A549 (cell line): Measurements from ENCODE around the gene TOGARAM2. TPM values are rescaled to one million over a fixed set of nuclear protein-coding genes. Genes with fewer than 3 reads are reported as not detected.
A peak's percentile ranks its signal among the peaks of the same experiment; 100 is the strongest.

ENCODE experiments used
- ATAC-seq, 2 experiments: fragments of 200-7000 bp in 1 of 2; fragments of >200 bp in 1 of 2; cut with Nextera tagmentation in 1 of 2; cut with Tn5 transposase in 1 of 2; 3 replicates each; pipeline versions ENCODE4 v1.8.0 to v1.9.1; 2018 to 2020; ENCODE audit warnings: mild to moderate bottlenecking in 1 of 2, moderate library complexity in 1 of 2
- CTCF ChIA-PET: fragments of 300-600 bp; sonication (Branson Sonifier 250); formaldehyde crosslinking; extraction: SDS; loops from one replicate; lab custom pipeline; 2021; ENCODE audit warnings: antibody characterized with exemption, inconsistent platforms; lab: Yijun Ruan, JAX
- POLR2A ChIA-PET: fragments of 350-600 bp; formaldehyde crosslinking; extraction: SDS; loops from one replicate; lab custom pipeline; 2021; ENCODE audit warnings: antibody characterized with exemption, inconsistent platforms; lab: Yijun Ruan, JAX
- DNase-seq, 2 experiments: peaks; one replicate each; pipeline versions ENCODE4 v3.0.0 to v3.0.0-alpha.2; 2011 to 2016; ENCODE audit warnings: low read depth in 1 of 2, low spot score in 1 of 2
- FAIRE-seq: peaks from 2 replicates; lab custom pipeline; 2011; peaks lifted over from hg19 to GRCh38; lab: Jason Lieb, UNC
- H3K27ac ChIP-seq, 2 experiments: fragments of >200 bp; sonication (Bioruptor Twin); formaldehyde crosslinking; 3 replicates each; pipeline ENCODE4 v1.5.1; 2016 to 2017
- H3K4me1 ChIP-seq: fragments of >200 bp; sonication (Bioruptor Twin); formaldehyde crosslinking; 3 replicates; pipeline ENCODE4 v1.6.1; 2016
- H3K4me2 ChIP-seq: fragments of >200 bp; sonication (Bioruptor Twin); formaldehyde crosslinking; 3 replicates; pipeline ENCODE4 v1.6.1; 2016
- H3K4me3 ChIP-seq: fragments of >200 bp; sonication (Bioruptor Twin); formaldehyde crosslinking; 3 replicates; pipeline ENCODE4 v1.5.1; 2016
- H3K9me3 ChIP-seq: fragments of >200 bp; sonication (Bioruptor Twin); formaldehyde crosslinking; 3 replicates; pipeline ENCODE4 v1.6.1; 2016
- CBX8 ChIP-seq: fragments of 200-600 bp; sonication (generic); IDR thresholded peaks from 2 replicates; pipeline ENCODE4 v1.6.1; 2016
- CHD4 ChIP-seq: fragments of 200-600 bp; sonication (generic); IDR thresholded peaks from 2 replicates; pipeline ENCODE4 v1.6.1; 2016; ENCODE audit warnings: antibody characterized with exemption, mild to moderate bottlenecking, borderline replicate concordance
- EHMT2 ChIP-seq: fragments of 200-600 bp; sonication (generic); IDR thresholded peaks from 2 replicates; pipeline ENCODE4 v1.6.1; 2016; ENCODE audit warnings: antibody characterized with exemption, low read depth, mild to moderate bottlenecking, moderate library complexity
- EP300 ChIP-seq, 2 experiments: fragments of >200 bp; sonication (Bioruptor Twin); formaldehyde crosslinking; IDR thresholded peaks; 2 replicates in 1 of 2; 3 replicates in 1 of 2; pipeline ENCODE4 v1.6.1; 2016 to 2017
- ESRRA ChIP-seq: fragments of 150-350 bp; IDR thresholded peaks from 2 replicates; pipeline ENCODE4 v1.6.1; 2014; ENCODE audit warnings: mild to moderate bottlenecking, low read length, borderline replicate concordance
- FOSL2 ChIP-seq, 2 experiments: fragments of 450-650 bp in 1 of 2; fragments of >200 bp in 1 of 2; sonication (Bioruptor Twin) in 1 of 2; formaldehyde crosslinking; IDR thresholded peaks; 2 replicates each; pipeline versions ENCODE4 v1.5.0 to v1.6.1; 2016 to 2020; ENCODE audit warnings: mild to moderate bottlenecking in 1 of 2, moderate library complexity in 1 of 2
- HEYL ChIP-seq: fragments of 250-450 bp; sonication (Bioruptor Pico); IDR thresholded peaks from 2 replicates; pipeline ENCODE4 v1.8.0; 2021; ENCODE audit warnings: mild to moderate bottlenecking, moderate library complexity
- HOXB13 ChIP-seq: fragments of 250-450 bp; sonication (Bioruptor Pico); IDR thresholded peaks from 2 replicates; pipeline ENCODE4 v1.5.0; 2020; ENCODE audit warnings: low read depth, mild to moderate bottlenecking, moderate library complexity
- MAFK ChIP-seq: fragments of 450-650 bp; IDR thresholded peaks from 2 replicates; pipeline ENCODE4 v1.6.1; 2014; ENCODE audit not compliant: partially characterized antibody
- MYC ChIP-seq: IDR thresholded peaks from 2 replicates; pipeline ENCODE4 v1.6.1; 2012; ENCODE audit warnings: mild to moderate bottlenecking, inconsistent platforms, low read length, improper control_type of control experiment, borderline replicate concordance
- NPAS2 ChIP-seq: fragments of 250-450 bp; sonication (Bioruptor Pico); IDR thresholded peaks from 2 replicates; pipeline ENCODE4 v1.8.0; 2022; ENCODE audit warnings: mild to moderate bottlenecking, moderate library complexity, borderline replicate concordance
- NR3C1 ChIP-seq: fragments of >200 bp; sonication (Bioruptor Twin); formaldehyde crosslinking; IDR thresholded peaks from 3 replicates; pipeline ENCODE4 v1.6.1; 2017
- RARB ChIP-seq: fragments of 250-450 bp; sonication (Bioruptor Pico); IDR thresholded peaks from 2 replicates; pipeline ENCODE4 v1.8.0; 2021; ENCODE audit warnings: mild to moderate bottlenecking, moderate library complexity
- RCOR1 ChIP-seq: fragments of 150-350 bp; IDR thresholded peaks from 2 replicates; pipeline ENCODE4 v1.6.1; 2014; ENCODE audit warnings: antibody characterized with exemption, low read length, low read depth
- RFX5 ChIP-seq: fragments of 450-650 bp; IDR thresholded peaks from 2 replicates; pipeline ENCODE4 v1.7.1; 2014; ENCODE audit warnings: antibody characterized with exemption, mild to moderate bottlenecking, moderate library complexity
- SMC3 ChIP-seq: fragments of >200 bp; sonication (Bioruptor Twin); formaldehyde crosslinking; IDR thresholded peaks from 3 replicates; pipeline ENCODE4 v1.6.1; 2018; ENCODE audit warnings: inconsistent platforms
- SREBF2 ChIP-seq: fragments of 450-650 bp; IDR thresholded peaks from 2 replicates; pipeline ENCODE4 v1.6.1; 2014; ENCODE audit warnings: mild to moderate bottlenecking, moderate library complexity
- TP53 ChIP-seq: fragments of 250-450 bp; sonication (Bioruptor Pico); IDR thresholded peaks from 2 replicates; pipeline ENCODE4 v1.5.0; 2021; ENCODE audit warnings: mild to moderate bottlenecking, moderate library complexity
- ZC3H11A ChIP-seq: fragments of 450-650 bp; IDR thresholded peaks from 2 replicates; pipeline ENCODE4 v1.6.1; 2014; ENCODE audit warnings: antibody characterized with exemption, mild to moderate bottlenecking
- ZSCAN20 ChIP-seq: fragments of 250-450 bp; sonication (Bioruptor Pico); IDR thresholded peaks from 2 replicates; pipeline ENCODE4 v1.8.0; 2022; ENCODE audit warnings: mild to moderate bottlenecking, moderate library complexity
- WGBS: methylation state at CpG from one replicate; pipeline ENCODE4 v1.1.6; 2017; ENCODE audit errors: missing lambda C conversion rate; 5-methylcytosine and 5-hydroxymethylcytosine counted together
- polyA plus RNA-seq, 4 experiments: library from polyadenylated mRNA; depleted of rRNA in 3 of 4; stranded (reverse); fragments of >200 nt; fragmentation: RNase III in 1 of 4; extraction: RNeasy Plus Mini Kit Qiagen cat#74134 plus additional on column Dnase treatment in 1 of 4; gene quantifications; 2 replicates in 3 of 4; 3 replicates in 1 of 4; pipeline ENCODE4 v1.2.3, GENCODE V29; 2011 to 2017
- small RNA-seq, 6 experiments: library from RNA; depleted of rRNA; stranded (forward); fragments of <200 nt; gene quantifications; one replicate each; pipeline ENCODE3, GENCODE V24; 2012
- TF ChIP-seq, protein P1 (sequence below): IDR thresholded peaks from 2 replicates; pipeline ENCODE4 v1.6.1; 2012
- TF ChIP-seq, protein P2 (sequence below): fragments of 150-350 bp; IDR thresholded peaks from 2 replicates; pipeline ENCODE4 v1.6.1; 2014; ENCODE audit warnings: low read depth, mild to moderate bottlenecking, low read length
- TF ChIP-seq, protein P3 (sequence below): fragments of >200 bp; sonication (Bioruptor Twin); formaldehyde crosslinking; IDR thresholded peaks from 2 replicates; pipeline ENCODE4 v1.6.1; 2016

Gene TOGARAM2
- polyA plus RNA-seq, 2 of the 4 experiments (the other 2 are of a cell fraction) = 0.14 to 0.35 TPM

DNA sequence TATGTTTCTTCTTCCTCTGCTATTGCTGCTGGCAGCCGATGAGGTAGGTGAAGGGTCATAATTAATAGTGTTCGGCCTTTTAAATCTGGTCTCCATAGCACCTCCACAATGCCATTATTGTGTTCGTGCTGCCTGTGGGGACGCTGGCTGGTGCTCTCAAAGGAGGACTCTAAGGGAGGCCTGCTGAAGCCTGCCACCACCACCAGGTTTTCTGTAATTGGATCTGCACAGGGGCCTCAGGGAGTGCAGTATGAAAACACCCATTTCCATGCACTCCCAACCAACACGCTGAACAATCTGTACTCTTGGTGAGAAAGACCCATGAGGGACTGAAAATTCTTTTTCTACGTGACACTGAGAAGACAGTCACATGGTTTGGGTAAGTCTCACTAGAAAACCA, 116.5 kb downstream of the TOGARAM2 start:
- Histone ChIP-seq H3K4me2 (no peak overlapping the region), H3K27ac (no peak overlapping the region), H3K4me3 (no peak overlapping the region), H3K4me1 (no peaks in the 10 kb centered on the region), H3K9me3 (no peaks in the 10 kb centered on the region)
- FAIRE-seq = no peak
- peak in 1 of 2 experiments; percentile 32; a peak in 2 of 6 replicates for ATAC-seq
- 83% methylated on average over 6 of the region's 6 CpGs for WGBS
- ChIA-PET POLR2A (no interaction called here), CTCF (interaction anchor here (2.0 kb wide), 1 partner anchor 139 kb away, joined by 5 read pairs; no protein-coding TSS in a partner anchor)
- TF ChIP-seq, protein P1, sequence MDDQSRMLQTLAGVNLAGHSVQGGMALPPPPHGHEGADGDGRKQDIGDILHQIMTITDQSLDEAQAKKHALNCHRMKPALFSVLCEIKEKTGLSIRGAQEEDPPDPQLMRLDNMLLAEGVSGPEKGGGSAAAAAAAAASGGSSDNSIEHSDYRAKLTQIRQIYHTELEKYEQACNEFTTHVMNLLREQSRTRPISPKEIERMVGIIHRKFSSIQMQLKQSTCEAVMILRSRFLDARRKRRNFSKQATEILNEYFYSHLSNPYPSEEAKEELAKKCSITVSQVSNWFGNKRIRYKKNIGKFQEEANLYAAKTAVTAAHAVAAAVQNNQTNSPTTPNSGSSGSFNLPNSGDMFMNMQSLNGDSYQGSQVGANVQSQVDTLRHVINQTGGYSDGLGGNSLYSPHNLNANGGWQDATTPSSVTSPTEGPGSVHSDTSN = no peak
- TF ChIP-seq RARB (CRISPR knock-in tag) = no peak
- TF ChIP-seq, protein P2, sequence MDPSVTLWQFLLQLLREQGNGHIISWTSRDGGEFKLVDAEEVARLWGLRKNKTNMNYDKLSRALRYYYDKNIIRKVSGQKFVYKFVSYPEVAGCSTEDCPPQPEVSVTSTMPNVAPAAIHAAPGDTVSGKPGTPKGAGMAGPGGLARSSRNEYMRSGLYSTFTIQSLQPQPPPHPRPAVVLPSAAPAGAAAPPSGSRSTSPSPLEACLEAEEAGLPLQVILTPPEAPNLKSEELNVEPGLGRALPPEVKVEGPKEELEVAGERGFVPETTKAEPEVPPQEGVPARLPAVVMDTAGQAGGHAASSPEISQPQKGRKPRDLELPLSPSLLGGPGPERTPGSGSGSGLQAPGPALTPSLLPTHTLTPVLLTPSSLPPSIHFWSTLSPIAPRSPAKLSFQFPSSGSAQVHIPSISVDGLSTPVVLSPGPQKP = no peak
- TF ChIP-seq RFX5 = no peak
- no peak for TF ChIP-seq HOXB13 (CRISPR knock-in tag)
- TF ChIP-seq NPAS2 = no peak
- TF ChIP-seq MAFK = no peak
- TF ChIP-seq ZC3H11A = no peak
- no peak for DNase-seq

DNA sequence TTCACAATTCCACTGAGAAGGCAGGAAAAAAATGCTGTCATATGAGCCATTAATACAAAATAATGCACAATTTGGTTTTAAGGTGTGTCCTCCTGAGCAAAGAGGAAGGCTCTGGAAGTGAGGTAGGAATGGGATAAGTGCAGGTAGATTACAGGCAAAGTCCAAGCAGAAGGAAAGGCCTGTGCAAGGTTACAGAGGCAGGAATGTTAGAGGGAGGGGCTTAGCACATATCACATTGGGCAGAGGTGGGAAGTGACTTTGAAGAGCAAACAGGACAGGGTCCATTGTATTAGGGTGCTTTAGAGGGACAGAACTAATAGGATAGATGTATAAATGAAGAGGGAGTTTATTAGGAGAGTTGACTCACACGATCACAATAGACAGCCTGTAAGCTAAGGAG, 119.5 kb downstream of the TOGARAM2 start:
- no peak for ATAC-seq
- FAIRE-seq = no peak
- H3K4me1 ChIP-seq = peaks cover 7% of the 10 kb centered on the region; the same call in 2 of the 3 replicates
- ChIA-PET POLR2A (no interaction called here), CTCF (interaction anchor here (0.6 kb wide), 1 partner anchor 943 kb away, joined by 3 read pairs; no protein-coding TSS in a partner anchor)
- H3K4me2 ChIP-seq = no peak overlapping the region
- H3K27ac ChIP-seq = no peak overlapping the region
- H3K9me3 ChIP-seq = no peaks in the 10 kb centered on the region
- WGBS = 92% methylated on average over 1 of the region's 1 CpG
- DNase-seq = no peak
- H3K4me3 ChIP-seq = no peak overlapping the region
- TF ChIP-seq SREBF2 = no peak
- no peak for TF ChIP-seq CHD4
- TF ChIP-seq NPAS2 = no peak
- no peak for TF ChIP-seq HOXB13 (CRISPR knock-in tag)
- TF ChIP-seq FOSL2 (IDR thresholded peaks at IDR 0.05) = no peak
- TF ChIP-seq FOSL2 (CRISPR knock-in tag; IDR thresholded peaks at IDR 0.05) = no peak
- TF ChIP-seq ESRRA = no peak
- TF ChIP-seq MYC = no peak
- no peak for TF ChIP-seq TP53 (CRISPR knock-in tag)
- no peak for TF ChIP-seq ZSCAN20 (CRISPR knock-in tag)
- no peak for TF ChIP-seq SMC3
- TF ChIP-seq, protein P3, sequence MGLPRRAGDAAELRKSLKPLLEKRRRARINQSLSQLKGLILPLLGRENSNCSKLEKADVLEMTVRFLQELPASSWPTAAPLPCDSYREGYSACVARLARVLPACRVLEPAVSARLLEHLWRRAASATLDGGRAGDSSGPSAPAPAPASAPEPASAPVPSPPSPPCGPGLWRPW = no peak
- no peak for TF ChIP-seq HEYL
- TF ChIP-seq CBX8 = no peak
- TF ChIP-seq EHMT2 = no peak
- TF ChIP-seq NR3C1 = no peak
- TF ChIP-seq RCOR1 = no peak
- TF ChIP-seq EP300 (IDR thresholded peaks at IDR 0.05) = no peak
- no peak for TF ChIP-seq RFX5

Small RNA genes lying within 50 kb of the gene (small RNA-seq; reads per million reads assigned to genes)
- 0 reads per million in 6 experiments for gene RF00019

Other genes starting within 250 kb of the TOGARAM2 start
- gene PPP1CB, start 229.5 kb upstream of the TOGARAM2 start, polyA plus RNA-seq (2011; rRNA removed) = 119 and 188 TPM in 2 replicates
- 143 to 165 TPM (median 147 TPM) in 3 replicates for gene PPP1CB, start 229.5 kb upstream of the TOGARAM2 start, polyA plus RNA-seq (2017; fragmentation: RNase III; extraction: RNeasy Plus Mini Kit Qiagen cat#74134 plus additional on column Dnase treatment)
- 0.17 and 0.49 TPM in 2 replicates for gene SPDYA, start 170.5 kb upstream of the TOGARAM2 start, polyA plus RNA-seq (2011; rRNA removed)
- 0.14 to 0.34 TPM (median 0.24 TPM) in 3 replicates for gene SPDYA, start 170.5 kb upstream of the TOGARAM2 start, polyA plus RNA-seq (2017; fragmentation: RNase III; extraction: RNeasy Plus Mini Kit Qiagen cat#74134 plus additional on column Dnase treatment)
- gene TRMT61B, start 111.0 kb upstream of the TOGARAM2 start, polyA plus RNA-seq (2011; rRNA removed) = 24.9 and 38.6 TPM in 2 replicates
- 21.6 to 23.3 TPM (median 21.8 TPM) in 3 replicates for gene TRMT61B, start 111.0 kb upstream of the TOGARAM2 start, polyA plus RNA-seq (2017; fragmentation: RNase III; extraction: RNeasy Plus Mini Kit Qiagen cat#74134 plus additional on column Dnase treatment)
- 208 and 256 TPM in 2 replicates for gene WDR43, start 86.6 kb upstream of the TOGARAM2 start, polyA plus RNA-seq (2011; rRNA removed)
- 71.8 to 83.6 TPM (median 72.4 TPM) in 3 replicates for gene WDR43, start 86.6 kb upstream of the TOGARAM2 start, polyA plus RNA-seq (2017; fragmentation: RNase III; extraction: RNeasy Plus Mini Kit Qiagen cat#74134 plus additional on column Dnase treatment)
- not detected in 2 replicates for gene PCARE, start 93.2 kb downstream of the TOGARAM2 start, polyA plus RNA-seq (2011; rRNA removed)
- gene PCARE, start 93.2 kb downstream of the TOGARAM2 start, polyA plus RNA-seq (2017; fragmentation: RNase III; extraction: RNeasy Plus Mini Kit Qiagen cat#74134 plus additional on column Dnase treatment) = not detected in 3 replicates
- gene CLIP4, start 134.1 kb downstream of the TOGARAM2 start, polyA plus RNA-seq (2011; rRNA removed) = 77.2 and 99.1 TPM in 2 replicates
- 38.6 to 53.6 TPM (median 51.1 TPM) in 3 replicates for gene CLIP4, start 134.1 kb downstream of the TOGARAM2 start, polyA plus RNA-seq (2017; fragmentation: RNase III; extraction: RNeasy Plus Mini Kit Qiagen cat#74134 plus additional on column Dnase treatment)